GM18517 (cell line): ENCODE measurements around the gene SIMC1.
A peak's percentile ranks its signal among the peaks of the same experiment; 100 is the strongest.
"Not testable (repeated sequence)": the region's sequence is repeated elsewhere in the genome, so short reads cannot be mapped to it uniquely, and the experiment has no call there.

ENCODE experiments used
- ATAC-seq: cut with Tn5 transposase; IDR thresholded peaks from one replicate; pipeline ENCODE4 v1.9.1; 2021; ENCODE audit warnings: mild to moderate bottlenecking, moderate library complexity; ENCODE audit not compliant: unreplicated experiment

Gene SIMC1

DNA sequence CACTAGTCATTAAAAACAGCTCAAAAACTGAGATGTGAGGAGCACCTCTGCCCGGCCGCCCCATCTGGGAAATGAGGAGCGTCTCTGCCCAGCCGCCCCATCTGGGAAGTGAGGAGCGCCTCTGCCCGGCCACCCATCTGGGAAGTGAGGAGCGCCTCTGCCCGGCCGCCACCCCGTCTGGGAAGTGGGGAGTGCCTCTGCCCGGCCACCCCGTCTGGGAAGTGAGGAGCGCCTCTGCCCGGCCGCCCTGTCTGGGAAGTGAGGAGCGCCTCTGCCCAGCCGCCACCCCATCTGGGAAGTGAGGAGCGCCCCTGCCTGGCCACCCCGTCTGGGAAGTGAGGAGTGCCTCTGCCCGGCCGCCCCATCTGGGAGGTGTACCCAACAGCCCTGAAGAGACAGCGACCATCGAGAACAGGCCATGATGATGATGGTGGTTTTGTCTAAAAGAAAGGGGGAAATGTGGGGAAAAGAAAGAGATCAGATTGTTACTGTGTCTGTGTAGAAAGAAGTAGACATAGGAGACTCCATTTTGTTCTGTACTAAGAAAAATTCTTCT lies 23.7 kb upstream of the SIMC1 start:
- ATAC-seq, result not testable (repeated sequence)

- ATAC-seq, result not testable (repeated sequence)
Measured at GRCh38 chr5:176216393-176216916, 21.8 kb upstream of the SIMC1 start.

DNA sequence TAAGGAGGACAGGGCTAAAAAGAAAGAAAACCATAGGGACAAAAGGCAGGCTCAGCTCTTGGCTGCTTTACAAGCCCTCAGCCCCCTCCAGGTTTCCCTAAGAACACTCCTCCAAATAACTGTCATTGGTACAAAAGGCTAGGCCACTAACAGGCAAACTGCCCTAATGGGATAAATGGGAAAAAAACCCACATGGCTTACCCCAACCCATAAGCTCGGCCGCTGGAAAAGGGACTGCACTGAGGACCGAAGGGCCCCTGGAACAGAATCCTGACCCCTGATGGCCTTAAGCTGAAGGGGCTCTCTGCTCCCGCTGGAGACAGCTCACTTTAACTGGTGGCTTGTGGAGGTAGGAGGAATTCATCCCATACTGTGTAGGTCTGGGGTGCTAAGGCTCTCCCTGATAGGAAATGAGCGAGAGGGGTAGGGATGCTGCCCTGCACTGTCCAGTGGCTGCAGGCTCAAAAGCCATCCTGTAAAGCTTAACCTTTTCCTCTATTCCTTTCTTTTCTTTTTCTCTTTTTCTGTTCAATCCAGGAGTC lies 21.0 kb upstream of the SIMC1 start:
- ATAC-seq, result not testable (repeated sequence)

- not testable (repeated sequence) for ATAC-seq
Measured at GRCh38 chr5:176217764-176218163, 20.5 kb upstream of the SIMC1 start.

DNA sequence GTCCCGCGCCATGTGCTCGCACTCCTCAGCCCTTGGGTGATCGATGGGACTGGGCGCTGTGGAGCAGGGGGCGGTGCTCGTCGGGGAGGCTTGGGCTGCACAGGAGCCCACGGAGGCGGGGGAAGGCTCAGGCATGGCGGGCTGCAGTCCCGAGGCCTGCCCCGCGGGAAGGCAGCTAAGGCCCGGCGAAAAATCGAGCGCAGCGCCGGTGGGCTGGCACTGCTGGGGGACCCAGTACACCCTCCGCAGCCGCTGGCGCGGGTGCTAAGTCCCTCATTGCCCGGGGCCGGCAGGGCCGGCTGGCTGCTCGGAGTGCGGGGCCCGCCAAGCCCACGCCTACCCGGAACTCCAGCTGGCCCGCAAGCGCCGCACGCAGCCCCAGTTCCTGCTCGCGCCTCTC lies 16.2 kb upstream of the SIMC1 start:
- ATAC-seq, result not testable (repeated sequence)

DNA sequence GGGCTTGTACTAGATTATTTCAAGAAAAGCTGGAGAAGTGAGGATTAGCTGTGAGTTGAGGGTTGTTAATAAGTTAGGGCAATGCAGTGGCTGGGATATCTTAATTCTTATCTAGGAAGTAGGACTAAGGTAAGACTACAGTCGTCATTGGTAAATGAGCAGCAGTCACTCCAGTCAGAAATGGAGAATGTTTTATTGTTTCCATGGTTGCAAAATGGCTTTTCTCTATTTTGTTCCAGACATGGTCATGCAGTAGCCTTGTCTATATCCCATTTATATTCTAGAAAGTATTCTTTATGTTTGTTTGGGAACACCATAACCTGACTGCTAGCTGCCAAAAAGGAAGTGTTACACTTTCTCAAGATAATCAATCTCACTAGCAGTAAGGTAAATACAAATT lies 9.9 kb upstream of the SIMC1 start:
- ATAC-seq, result not testable (repeated sequence)

DNA sequence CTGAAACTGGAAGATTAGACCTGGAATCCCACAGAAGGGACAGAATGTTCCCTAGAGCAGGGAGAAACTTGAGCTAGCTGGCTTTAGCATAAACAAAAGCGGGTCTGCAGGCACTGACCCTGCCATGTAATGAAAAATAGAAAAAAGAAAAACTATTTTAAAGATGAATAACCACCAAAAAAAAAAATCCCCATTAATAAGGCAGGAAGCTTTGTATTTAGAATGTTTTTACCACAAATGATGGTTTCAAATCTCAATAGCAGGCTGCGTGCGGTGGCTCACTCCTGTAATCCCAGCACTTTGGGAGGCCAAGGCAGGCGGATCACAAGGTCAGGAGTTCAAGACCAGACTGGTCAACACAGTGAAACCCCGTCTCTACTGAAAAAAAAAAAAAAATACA lies 5.0 kb upstream of the SIMC1 start:
- ATAC-seq, result not testable (repeated sequence)

DNA sequence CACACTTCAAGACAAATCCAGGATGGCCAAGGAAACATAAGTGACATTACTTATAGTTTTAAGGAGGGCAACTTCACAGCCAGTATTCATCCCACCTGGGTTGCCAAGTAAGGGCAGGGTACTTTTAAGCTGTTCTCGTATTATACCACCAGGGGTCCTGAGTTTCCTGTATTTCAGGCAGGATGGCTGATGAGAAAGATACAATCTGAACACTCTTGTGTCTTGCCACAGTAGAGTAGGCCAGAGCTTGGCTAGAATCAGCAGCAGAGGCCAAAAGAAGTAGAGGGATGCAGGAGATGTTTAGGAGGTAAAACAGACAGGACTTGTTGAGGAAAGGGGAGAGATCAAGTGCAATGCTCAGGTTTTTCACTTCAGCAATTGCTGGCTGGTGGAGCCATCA lies 3.1 kb upstream of the SIMC1 start:
- peak; percentile 58 for ATAC-seq

DNA sequence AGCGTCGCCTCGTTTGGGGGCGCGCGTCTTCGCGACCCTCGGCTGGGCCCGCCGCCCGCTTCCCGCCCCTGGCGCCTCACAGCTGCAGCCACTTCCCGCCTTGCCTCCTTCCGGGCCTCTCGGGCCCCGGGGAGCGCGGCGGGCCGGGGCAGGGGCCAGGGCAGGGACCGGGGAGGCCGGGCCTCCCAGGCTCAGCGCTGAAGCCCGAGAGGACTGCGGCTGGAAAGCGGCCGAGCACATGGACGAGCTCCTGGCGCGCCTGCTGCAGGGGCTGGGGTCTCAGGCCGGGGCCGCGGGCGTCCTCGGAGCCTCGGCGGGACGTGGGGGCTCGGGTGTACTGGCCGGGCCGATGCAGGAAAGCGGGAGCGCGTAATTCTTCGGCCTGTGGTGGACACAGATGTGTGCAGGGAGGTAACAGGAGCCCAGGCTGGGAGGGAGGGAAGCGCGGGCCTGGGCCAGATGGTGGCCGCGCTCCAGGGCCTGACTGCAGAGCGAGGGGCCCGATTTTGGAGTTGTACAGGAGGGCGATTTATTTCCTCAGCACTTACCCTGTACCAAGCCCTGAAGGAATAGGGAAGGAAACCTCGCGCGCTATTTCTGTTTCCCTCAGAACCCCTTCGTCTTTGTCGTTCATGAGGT lies 540 bp downstream of the SIMC1 start:
- ATAC-seq, result peak; percentile 29

- not testable (repeated sequence) for ATAC-seq
Measured at GRCh38 chr5:176239304-176239703, 1.1 kb downstream of the SIMC1 start.

DNA sequence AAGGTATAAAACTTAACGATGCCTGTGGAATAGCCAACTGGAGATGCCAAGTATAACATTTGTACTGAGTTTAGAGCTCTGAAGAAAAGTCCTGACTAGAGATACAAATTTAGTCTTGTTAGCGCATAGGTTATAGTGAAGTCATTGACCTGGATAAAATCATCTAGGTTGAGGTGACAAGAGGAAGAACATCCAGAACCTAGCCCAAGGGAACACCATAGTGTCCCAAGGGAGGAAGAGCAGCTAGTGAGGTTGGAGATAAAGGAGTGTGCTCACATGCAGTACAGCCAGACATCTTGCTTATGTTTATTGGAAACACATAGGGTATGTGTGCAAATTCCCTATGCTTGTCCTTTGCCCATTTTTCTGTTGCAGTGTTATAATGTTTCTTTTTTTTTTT lies 6.1 kb downstream of the SIMC1 start:
- not testable (repeated sequence) for ATAC-seq

GRCh38 chr5:176245074-176245473 lies 6.8 kb downstream of the SIMC1 start:
- ATAC-seq, result not testable (repeated sequence)

- ATAC-seq, result not testable (repeated sequence)
Measured at GRCh38 chr5:176245489-176245888, 7.3 kb downstream of the SIMC1 start.

DNA sequence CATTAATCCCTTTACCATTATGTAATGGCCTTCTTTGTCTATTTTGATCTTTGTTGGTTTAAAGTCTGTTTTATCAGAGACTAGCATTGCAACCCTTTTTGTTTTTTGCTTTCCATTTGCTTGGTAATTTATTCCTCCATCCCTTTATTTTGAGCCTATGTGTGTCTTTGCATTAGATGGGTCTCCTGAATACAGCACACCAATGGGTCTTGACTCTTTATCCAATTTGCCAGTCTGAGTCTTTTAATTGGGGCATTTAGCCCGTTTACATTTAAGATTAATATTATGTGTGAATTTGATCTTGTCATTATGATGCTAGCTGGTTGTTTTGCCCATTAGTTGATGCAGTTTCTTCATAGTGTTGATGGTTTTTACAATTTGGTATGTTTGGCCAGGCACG lies 12.5 kb downstream of the SIMC1 start:
- not testable (repeated sequence) for ATAC-seq

DNA sequence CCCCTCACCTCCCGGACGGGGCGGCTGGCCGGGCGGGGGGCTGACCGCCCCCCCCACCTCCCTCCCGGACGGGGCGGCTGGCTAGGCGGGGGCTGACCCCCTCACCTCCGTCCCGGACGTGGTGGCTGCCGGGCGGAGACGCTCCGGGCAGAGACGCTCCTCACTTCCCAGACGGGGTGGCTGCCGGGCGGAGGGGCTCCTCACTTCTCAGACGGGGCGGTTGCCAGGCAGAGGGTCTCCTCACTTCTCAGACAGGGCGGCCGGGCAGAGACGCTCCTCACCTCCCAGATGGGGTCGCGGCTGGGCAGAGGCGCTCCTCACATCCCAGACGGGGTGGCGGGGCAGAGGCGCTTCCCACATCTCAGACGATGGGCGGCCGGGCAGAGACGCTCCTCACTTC lies 13.9 kb downstream of the SIMC1 start:
- not testable (repeated sequence) for ATAC-seq

DNA sequence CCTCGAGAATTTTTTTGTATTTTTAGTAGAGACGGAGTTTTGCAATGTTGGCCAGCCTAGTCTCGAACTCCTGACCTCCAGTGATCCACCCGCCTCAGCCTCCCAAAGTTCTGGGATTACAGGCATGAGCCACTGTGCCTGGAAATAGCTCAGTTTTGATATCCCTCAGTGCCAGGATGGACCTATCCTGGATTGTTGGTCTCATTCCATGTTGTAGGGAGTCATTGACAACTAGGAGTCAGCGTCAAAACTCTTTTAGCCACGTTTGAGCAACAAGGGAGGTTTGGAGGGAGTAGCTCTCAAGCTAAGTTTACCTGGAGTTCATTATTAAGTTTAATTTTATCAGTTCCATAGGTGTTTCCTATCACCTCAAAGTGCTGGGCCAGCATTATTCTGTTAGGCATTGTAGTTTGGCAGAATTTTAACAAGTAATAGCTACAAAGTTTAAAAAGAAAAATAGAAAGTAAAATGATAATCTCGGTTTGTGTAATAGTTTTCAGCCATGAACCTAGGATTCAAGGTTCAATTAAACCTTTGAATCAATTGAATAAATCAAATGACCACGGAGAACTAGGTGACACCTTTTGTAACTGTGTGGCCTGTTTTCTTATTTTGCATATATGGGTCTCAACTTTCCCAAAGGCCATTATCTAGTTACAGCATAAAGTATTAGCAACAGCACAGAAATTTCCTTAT lies 15.3 kb downstream of the SIMC1 start:
- ATAC-seq, result not testable (repeated sequence)

- not testable (repeated sequence) for ATAC-seq
Measured at GRCh38 chr5:176254066-176254393, 15.8 kb downstream of the SIMC1 start.

DNA sequence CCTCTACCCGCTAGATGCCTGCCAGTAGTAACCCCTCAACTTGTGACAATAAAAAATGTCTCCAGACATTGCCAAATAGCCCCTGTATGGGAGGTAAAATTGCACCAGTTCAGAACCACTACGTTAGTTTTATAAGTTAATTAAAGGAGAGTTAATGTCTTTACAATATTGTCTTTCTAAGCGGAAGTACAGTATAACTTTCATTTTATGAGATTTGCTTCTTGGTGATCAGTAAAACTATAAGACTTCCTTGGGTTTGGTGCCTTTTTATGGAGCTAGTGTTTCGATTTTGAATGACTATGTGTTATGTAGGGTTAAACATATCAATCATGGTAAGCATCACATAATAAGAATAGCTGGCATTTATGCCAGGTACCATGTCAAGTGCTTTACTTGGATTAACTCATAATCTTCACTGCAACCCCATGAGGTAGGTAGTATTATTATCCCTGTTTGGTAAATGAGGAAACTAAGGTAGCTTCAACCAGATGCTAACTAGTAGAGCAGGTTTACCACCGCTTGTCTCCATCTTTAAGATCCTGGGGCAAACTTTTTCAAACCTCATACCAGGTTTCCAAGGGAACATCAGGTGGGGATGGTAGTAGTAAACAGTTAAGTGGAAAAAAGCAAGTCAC lies 19.8 kb downstream of the SIMC1 start:
- ATAC-seq, result not testable (repeated sequence)

- ATAC-seq, result not testable (repeated sequence)
Measured at GRCh38 chr5:176260682-176261081, 22.5 kb downstream of the SIMC1 start.

DNA sequence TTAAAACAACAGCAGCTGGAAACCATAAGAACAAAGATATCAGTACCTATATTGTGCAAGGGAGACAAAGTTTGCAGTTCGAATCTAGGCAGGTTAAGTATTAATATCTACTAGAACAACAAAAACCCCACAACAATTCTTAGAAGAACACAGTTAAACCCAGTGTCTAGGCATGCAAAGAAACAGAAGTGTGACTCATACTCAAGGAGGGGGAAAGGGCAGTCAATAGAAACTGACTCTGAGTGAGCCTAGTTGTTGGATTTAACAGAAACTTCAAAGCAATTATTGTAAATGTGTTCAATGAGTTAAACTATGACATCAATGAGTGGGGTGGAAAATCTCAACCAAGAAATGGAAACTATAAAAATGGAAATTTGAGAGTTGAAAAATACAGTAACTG lies 28.2 kb downstream of the SIMC1 start:
- not testable (repeated sequence) for ATAC-seq

- not testable (repeated sequence) for ATAC-seq
Measured at GRCh38 chr5:176289018-176289417, 50.8 kb downstream of the SIMC1 start.
